ENCODE measurements around the gene SRRM4. TPM values are rescaled to one million over a fixed set of nuclear protein-coding genes. Genes with fewer than 3 reads are reported as not detected.

SRRM4 gene, protein sequence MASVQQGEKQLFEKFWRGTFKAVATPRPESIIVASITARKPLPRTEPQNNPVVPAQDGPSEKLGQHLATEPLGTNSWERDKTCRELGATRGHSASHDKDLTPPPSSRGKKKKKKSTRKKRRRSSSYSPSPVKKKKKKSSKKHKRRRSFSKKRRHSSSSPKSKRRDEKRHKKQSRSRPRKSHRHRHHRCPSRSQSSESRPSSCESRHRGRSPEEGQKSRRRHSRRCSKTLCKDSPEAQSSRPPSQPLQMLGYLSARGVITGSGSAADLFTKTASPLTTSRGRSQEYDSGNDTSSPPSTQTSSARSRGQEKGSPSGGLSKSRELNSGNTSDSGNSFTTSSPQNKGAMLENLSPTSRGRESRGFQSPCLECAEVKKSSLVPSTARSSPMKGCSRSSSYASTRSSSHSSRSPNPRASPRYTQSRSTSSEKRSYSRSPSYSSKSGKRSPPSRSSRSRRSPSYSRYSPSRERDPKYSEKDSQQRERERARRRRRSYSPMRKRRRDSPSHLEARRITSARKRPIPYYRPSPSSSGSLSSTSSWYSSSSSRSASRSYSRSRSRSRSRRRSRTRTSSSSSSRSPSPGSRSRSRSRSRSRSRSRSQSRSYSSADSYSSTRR
- total RNA-seq (2014; rRNA removed; shearing (Covaris generic)), result 0.03 TPM in 1 of 2 replicates, not detected in the other
- polyA plus RNA-seq (2014; cell fraction: nucleus; rRNA removed), result 0.43 TPM in 1 of 2 replicates, not detected in the other

DNA sequence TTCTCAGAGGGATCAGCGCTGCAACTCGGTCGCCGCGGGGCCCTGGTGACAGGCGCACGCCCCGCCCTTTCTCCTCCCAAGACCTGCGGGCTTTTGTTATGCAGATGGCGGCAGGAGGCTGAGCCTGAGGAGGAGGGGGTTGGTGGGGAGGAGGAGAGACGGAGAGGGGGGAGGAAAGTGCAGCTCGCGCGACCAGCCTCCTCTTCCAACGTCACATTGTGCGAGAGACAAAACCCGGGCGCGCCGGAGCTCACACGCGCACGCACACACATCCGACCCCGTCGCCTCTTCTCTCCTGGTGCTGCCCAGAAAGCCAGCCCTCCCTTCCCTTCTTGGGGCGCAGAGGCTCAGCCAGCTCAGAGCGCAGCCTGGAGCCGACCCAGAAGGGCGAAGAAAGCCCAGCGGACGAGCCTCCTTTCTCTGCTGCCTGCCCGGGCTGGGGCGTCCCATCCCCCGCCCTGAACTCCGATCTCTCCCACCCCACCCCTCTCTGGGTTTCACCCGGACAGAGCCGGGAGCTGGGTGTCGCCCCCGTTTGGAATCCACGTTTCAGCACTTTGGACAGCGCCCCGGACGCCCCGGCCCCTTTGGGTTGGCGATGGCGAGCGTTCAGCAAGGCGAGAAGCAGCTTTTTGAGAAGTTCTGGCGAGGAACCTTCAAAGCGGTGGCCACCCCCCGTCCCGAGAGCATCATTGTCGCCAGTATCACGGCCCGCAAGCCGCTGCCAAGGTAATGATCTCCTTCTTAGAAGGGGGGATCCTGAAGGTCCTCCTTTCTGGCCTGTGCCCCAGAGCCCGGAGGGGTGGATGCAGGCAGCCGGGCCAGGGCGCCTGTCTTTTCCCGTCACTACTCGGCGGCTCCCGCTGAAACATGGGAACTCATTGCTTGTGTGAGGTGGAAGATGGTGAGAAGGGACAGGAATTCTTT lies at the start of gene SRRM4:
TSS of gene SRRM4 (plus strand) at position 257 of the 927 bp plus-strand sequence. CDS start at position 599, 342 bp downstream.
- no peak for DNase-seq (ENCODE audit: extremely low read depth, low read depth)

DNA sequence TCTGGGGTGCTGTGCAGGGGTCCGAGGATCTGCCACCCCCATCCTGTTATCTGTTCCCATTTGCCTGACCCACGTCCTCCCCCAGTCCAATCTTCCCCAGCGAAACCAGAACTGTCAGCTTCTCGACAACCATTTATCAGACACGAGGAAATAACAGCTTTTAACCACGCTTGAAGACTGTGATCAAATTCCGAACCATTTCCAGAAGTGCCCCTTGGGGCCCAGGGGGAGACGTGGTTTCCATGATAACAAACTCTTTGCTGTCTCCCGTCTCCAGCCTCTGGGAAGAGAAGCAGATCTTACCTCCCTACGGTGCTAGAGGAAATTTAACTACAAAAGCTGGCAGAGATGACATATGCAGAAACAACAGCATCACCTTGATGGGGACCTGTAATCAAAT lies 35.1 kb upstream of the SRRM4 start:
- DNase-seq (ENCODE audit: extremely low read depth, low read depth), result no peak

DNA sequence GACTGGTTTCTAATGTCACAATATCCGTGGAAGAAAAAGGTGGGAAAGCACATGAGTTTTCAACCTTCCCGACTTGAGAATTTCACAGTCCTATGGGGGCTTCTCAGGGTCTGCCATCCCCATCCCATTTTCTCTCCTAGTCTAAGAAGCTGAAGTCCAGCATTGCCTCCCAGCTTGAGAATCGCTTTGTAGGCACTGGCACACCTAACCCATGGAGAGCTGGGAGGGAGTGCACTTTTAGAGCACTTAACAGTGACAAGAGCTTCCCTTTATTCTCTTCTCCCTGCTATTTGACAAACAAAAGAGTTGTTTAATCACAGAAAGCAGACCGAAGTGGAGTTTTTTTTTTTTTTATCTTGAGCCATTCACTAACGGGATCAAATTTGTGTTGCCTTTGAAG lies 22.8 kb upstream of the SRRM4 start:
- DNase-seq (ENCODE audit: extremely low read depth, low read depth), result no peak

DNA sequence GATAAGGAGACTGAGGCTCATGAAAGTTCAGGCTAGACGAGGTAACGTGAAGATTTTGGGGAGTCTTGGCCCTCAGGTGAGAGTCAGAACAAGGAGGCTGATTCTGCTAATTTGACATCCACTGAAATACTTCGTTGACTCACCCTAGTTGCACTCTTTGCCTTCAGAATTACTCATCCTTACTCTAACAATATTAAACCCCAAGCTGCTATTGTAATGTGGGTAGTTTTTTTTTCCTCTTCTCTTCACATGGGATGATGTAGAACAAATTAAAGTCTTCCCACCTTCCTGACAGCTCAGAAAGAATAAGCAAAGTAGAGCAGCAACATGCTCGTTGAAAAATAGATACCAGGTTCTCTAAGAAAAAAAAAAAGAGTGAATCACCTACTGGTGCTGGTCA lies 22.0 kb upstream of the SRRM4 start:
- DNase-seq (ENCODE audit: extremely low read depth, low read depth), result no peak

DNA sequence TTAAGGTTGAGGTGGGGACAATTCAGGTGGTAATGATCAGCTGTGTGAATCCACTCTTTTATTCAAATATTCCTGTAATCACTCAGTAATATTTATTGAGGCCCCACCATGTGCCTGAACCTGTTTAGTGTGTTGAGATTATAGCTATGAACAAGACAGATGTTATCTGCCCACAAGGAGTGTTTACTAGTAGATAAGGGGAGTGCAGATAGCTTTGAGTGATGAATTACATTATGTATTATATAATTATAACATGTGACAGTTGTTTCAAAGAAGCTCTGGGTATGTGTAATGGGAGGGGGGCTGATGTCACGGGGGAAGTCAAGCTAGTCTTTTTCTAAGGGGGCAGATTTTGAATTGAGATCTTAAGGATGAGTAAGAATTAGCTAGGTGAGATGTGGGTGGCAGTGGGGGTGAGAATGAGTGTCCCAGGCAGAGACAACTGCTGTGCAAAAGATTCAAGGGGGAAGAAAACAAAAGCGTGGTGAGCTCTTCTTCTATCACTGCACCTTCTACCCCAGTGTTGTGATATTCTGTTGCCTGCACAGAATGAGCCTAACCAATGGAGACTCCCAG lies 21.3 kb upstream of the SRRM4 start:
- DNase-seq (ENCODE audit: extremely low read depth, low read depth), result no peak

DNA sequence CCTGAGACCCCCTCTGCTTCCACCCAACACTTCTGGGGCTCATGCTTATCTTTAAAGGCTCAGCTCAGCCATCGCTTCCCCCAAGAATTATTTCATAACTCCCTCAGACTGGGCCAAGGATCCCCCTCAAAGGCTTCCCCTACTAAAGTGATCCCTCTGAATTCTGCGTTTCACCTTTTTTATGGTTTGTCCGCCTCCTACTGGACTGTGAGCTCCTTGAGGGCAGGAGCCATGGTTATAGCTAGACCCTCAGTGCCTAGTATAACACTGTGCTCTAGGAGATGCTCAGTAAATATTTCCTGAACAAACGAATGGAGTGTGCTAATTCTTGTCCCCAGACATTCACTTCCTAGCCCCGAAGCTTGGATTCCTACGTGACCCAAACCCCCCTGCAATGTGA lies 20.5 kb upstream of the SRRM4 start:
- no peak for DNase-seq (ENCODE audit: extremely low read depth, low read depth)

DNA sequence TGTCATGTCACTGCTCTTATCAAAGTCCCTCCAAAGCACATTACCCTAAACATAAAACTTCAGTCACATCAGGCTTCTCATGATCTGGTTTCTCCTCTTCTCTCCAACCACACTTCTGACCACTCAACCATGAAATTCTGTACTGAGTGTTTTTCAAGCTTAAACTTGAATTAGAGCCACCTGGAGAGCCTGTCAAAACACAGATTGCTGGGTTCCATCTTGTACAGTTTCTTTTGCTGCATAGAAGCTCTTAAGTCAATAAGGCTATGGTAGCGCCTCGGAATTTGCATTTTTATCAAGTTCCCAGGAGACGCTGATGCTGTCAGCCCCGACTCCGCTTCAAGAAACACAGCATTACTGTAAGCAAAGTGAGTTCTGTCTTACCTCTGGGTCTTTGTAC lies 16.4 kb upstream of the SRRM4 start:
- DNase-seq (ENCODE audit: extremely low read depth, low read depth), result no peak

DNA sequence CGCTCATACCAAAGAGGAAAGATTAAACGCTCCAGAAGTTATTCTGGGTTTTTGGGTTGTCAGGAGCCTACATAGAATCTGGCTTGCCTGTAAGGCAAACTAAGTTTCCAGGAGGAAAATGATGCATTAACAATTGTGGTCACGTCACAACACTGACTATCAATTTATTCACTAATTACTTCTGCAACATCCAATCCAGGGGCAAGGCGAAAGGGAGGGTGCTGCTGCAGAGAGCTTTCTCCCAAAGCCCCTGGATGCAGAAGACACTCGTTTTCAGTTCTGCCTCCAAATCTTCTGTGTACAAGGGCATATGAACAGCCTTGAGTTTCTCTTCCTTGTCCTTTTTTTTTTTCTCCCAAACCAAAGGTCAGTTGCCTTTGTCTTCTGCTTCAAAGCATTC lies 10.5 kb upstream of the SRRM4 start:
- no peak for DNase-seq (ENCODE audit: extremely low read depth, low read depth)

DNA sequence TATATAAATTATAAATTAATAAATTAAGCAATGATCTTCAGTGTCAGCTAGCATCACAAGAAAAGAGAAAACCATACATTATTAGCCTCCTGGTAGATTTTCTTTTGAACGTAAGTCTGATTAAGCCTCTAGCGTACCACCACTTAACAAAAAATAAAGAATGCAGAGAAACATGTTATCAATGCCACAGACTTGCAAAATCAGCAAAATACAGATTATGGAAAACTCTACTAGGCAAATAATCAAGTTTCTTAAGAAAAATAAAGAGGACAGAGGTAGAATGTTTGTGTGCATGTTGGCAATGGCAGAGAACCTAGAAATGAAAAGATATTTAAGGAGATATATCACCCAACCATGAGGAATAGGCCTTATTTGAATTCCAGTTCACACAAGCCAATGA lies 8.4 kb upstream of the SRRM4 start:
- DNase-seq (ENCODE audit: extremely low read depth, low read depth), result no peak

DNA sequence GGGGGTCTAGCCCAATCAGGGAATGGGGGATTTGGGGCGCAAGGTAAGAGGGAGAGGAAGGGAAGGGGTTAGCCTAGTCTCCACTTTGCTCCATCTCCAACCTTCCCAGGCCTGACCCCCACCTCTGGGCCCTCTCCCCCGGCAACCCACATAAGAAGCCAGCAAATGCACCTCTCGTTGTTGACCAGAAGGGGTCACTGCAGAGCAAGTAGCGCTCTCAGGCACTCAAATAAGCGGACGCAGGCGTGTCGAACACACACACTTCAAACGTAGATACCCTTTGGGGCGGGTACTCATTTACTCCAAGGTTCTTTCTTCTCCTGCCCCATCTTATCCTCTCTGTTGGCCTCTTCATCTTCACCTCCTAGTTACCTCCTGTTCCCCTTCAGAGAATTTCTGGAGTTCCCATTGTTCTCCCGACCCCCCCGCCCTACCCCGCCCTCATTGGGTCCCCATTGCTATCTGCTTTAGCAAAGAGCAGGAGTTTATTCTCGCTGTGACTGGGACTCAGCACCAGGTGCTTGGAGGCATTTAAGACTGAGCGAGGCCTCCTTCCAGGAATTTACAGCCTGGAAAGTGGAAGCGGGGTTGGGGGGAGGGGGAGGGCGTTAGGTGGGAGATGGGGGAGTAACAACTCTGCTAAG lies 1.5 kb upstream of the SRRM4 start:
- peak; percentile 33 for DNase-seq (ENCODE audit: extremely low read depth, low read depth)

DNA sequence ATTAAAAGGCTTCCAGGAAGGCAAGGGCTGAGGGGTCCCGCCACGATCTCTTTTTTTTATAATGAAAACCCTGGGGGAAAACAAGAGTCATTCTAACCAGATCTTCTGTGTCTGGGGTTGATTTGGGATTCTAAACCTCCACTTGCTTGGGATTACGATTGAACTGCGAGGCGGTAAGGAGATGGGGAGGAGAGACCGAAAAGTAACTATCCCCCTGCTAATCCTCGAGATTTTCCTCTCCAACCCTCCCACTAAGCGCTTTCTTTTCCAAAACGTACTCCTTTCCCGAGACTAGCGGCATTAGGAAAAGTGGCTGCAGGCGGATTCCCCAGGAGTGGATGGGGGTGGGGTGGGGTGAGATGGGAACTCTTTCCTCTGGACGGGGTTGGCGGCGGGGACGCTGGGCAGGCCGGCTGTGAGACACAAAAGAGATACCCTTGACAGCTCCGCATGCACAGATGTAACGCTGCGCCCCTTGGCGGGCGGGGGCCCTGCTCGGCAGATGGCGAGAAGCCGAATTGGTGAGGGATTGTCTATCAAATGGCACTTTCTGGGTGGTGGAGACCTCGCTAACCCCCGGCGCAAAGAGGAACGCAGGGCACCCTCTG lies 830 bp upstream of the SRRM4 start:
- DNase-seq (ENCODE audit: extremely low read depth, low read depth), result no peak

DNA sequence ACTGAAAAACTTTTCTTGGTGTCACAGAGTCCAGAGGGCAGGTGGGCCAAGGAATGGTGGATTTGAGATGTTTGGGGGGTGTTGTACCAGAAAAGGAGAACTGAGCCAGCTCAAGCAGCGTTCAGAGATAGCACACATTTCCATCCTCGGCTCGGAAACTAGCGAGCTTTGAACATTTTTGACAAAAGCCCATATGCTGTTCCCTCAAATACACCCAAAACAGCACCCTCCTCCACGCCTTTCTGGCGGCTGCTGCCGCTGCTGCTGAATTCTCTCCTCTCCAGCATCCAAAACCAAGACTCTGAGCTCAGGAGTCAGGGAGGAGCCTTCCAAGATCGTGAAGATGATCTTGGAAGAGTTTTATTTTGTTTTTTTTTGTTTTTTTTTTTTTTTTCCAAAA lies 961 bp downstream of the SRRM4 start:
- no peak for DNase-seq (ENCODE audit: extremely low read depth, low read depth)

DNA sequence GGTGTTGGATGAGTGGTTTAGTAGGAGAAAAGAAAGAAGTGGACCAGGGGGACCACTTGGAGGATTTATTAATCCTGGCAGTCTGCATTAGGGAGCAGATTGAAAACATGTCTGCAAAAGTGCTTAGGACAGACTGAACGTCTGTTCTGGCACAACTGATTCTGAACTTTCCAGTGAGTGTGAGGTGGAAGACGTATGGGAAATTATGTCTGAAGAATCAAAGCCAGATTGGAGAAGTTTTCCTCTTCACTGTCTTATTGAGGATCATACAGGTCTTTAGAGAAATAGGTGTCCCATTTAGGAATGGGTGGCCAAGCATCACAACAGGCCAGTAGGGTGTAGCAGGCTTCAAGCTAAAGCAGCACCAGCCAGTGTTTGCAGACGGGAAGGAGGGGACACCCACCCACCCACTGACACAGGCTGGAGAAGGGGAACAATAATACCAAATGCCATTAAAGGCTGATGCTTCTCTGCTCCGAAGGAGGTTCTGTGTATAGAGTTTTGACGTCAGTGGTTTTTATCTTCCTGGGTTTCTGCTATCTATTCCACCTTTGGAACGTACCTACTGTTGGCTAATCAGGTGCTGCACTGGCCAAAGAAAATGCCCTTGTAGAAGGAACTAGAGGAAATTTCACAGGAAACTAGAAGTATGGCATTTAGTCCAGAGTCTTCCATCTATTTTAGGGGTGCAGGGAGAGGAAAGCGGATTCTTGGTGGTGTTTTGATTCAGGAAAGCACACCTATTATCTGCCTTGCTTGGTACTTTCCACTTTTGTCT lies 1.8 kb downstream of the SRRM4 start:
- no peak for DNase-seq (ENCODE audit: extremely low read depth, low read depth)

DNA sequence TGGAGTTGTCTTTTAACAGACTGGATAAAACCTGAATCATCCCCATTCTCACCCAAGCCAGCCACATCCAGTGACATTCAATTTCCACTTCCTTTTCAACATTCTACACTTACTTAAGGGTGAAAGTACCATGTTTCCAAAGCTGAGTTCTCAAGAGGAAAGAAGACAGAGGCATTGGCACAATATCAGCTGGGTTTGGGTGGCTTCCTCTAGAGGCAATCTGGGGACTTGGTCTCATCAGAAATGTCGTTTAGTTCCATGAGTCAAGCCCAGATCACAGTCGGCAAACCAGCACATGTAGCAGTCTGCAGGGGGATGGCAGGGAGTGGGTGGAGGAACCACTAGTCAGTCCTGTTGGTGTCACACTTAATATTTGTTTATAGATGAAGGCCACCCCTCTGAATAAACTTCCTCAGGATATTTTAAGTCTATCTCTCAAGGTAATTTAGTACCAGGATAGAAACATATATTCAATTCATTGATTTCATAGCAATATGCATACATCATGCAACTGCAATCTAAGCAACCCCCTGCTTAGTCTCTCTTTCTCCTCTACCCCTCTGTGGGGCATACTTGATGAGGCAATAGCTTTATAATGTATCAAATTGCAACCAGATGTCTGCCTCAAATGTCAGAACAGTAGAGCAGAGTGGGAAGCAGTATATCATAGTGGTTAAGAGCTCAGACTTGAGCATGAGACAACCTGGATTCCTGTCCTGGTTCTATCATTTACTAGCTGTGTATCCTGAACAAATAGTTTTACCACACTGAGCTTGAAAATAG lies 3.0 kb downstream of the SRRM4 start:
- DNase-seq (ENCODE audit: extremely low read depth, low read depth), result no peak

DNA sequence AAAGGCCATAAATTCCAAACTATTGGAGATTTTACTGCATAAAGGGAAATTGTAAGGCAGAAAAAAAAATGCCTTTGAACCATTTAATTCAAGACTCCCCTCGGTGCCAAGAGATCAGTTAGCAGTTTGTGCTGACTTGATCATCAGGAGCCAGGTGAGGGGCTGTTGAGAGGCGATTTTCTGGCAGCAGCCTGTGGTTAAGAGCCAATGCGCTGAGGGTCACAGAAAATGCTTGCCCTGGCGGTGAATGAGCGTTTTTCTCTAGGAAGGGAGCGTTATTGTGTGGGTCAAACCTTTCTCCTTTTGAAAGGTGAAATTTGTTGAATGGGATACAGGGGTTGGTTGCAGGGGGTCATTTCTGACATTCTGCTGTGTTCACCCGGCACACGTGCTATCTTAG lies 4.7 kb downstream of the SRRM4 start:
- no peak for DNase-seq (ENCODE audit: extremely low read depth, low read depth)

DNA sequence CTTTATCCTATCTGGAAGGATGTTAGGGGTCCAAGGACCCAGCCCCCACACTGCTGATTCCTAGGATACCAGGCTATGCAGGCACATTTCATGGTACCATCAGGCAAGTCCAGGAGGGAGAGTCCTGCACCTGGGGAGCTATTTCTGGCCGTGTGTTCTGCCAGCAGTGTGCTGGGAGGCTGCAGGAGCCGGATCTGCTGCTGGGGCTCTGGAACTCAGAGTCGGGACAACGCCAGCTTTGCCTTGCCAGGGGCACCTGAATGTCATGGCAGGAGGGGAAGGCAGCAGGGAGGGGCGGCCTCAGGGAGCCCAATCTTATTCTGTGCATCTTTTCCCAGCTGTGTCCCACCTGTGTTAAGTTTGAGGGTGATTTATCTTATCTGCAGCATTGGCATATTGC lies 17.8 kb downstream of the SRRM4 start:
- no peak for DNase-seq (ENCODE audit: extremely low read depth, low read depth)

DNA sequence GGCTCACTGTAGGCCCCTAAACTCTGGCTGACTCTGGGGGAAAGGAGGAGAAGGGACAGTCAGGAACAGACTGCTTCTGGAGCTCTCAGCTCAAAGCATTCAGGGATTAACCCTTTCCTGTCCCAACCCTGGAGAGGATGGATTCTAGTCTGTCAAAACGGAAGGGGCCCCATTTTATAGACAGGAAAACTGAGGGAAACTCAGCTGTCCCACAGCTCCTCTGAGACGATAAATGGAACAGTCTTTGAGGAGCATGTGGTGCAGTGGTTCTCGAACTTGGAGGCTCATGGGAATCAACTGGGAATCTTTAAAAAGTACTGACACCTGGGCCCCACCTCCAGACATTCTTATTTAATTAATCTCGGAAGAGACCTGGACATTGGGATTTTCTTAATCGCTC lies 23.7 kb downstream of the SRRM4 start:
- DNase-seq (ENCODE audit: extremely low read depth, low read depth), result no peak

DNA sequence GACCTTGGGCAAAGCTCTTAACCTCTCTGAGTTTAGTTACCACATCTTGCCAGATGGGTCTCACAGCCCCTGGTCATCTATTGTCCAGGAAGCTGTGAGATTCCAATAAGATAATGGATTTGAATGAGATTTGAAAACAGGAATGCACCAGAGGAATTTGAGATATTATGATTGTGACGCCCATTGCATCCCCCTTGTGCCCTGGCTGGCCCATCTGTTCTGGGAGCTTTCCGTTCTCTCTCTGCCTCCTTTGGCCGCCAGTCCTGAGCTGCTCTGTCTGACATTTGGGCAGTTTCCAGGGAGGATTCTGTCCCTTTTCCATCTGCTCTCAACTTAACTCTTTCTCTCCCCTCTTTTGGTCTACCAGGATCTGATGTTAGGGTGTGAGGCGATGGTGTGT lies 24.6 kb downstream of the SRRM4 start:
- DNase-seq (ENCODE audit: extremely low read depth, low read depth), result no peak
